ENCODE measurements around the gene CARD9.

The CARD9 gene

DNA sequence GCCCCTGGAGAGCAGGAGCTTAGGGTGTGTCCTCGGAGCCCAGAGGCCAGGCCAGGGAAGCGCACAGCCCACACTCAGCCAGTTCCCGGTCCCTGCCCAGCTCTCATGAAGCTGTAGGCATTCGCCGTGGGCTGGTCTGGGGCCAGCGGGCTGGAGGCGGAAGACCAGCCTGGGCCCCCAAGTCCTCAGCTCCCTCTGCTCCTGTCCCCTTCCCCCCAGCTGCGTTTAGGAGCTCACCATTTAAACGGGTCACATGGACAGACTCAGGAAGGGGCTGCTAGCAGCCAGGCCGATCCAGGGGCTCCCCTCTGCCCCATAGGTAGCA is 27.4 kb downstream of the CARD9 start:
- DNase-seq, result no peak

DNA sequence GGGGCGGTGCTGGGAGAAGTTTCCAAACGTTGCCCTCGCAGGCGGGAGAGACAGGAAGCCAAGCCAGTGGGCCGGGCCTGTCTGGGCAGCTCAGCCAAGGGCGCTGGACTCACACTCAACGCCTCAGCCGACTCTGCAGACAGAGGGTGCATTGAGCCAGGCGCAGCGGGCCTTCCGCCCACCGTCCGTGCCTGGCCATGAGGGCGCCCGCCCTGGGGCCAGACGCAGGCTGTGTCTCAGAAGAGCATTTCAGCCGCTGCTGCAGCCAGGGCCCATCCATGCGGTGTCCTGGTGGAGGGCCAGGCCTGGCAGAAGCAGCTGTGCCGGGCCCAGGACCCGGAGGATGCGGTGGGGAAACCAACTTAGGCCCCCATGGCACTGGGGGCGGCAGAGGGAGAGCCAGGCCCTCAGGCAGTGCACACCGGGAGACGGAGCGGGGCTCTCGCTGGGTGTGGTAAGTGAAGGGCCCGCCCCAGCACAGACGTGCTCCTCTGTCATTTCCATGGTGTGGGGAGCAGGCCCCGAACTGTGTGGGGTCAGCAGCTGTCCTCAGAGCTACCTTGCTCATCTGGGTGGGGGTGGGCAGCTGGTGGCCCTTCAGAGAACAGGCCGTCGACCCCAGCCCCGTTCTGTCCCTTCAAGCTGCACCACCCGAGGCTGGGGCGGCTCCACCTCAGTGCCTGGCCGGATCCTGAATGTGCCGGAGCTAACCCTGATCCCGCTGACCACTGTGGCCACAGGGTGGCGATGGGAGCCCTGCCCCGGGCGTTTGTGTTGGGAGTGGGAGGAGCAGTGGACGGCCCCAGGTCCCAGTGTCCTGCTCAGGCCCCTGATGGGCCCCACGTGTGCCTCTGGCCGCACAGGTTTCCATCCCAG is 27.9 kb downstream of the CARD9 start:
- DNase-seq, result no peak

DNA sequence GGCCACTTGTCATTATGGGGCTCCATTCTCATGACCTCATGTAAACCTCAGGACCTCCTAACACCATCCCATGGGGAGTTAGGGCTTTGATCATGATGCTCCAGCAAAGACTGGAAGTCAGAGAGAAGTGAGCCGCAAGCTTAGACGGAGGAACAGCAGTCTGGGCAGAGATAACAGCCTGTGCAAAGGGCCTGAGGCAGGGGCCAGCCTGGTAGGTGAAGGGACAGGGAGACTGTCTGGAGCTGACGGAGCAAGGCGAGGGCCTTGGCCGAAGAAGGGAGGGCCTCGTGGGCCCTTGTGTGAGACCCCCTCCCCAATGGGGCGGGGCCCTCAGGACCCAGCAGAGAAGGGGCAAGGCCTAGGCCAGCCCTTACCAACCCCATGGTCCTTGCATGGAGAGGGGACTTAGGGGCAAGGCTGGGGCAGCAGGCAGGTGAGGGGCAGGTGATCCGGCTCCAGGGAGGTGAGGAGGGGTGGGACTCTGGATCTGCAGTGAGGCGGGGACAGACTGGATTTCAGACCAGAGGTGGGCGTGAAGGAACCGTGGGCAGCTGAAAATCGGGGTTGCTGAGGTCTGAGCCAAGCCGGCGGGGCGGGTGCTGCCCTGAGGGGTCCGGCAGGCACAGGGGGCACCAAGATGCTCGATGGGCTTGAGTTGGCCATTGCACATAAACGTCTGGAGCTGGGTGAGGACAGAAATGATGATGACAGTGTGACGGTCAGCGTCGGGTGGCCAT is 28.8 kb downstream of the CARD9 start:
- no peak for DNase-seq

DNA sequence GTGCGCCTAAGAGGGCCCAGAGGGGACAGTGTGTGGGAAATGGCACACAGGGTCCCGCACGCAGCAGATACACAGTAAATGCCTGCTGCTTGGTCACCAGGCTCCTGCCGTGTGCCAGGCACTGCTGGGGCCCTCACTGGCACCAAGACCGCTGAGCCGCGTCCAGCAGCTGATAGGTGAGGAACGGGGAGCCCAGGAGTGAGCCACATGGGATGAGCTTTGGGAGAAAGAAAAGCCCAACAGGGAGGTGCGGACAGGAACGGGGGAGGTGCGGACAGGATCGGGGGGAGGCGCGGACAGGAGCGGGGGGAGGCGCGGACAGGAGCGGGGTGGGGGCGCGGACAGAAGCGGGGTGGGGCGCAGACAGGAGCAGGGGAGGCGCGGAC is 29.6 kb downstream of the CARD9 start:
- no peak for DNase-seq

DNA sequence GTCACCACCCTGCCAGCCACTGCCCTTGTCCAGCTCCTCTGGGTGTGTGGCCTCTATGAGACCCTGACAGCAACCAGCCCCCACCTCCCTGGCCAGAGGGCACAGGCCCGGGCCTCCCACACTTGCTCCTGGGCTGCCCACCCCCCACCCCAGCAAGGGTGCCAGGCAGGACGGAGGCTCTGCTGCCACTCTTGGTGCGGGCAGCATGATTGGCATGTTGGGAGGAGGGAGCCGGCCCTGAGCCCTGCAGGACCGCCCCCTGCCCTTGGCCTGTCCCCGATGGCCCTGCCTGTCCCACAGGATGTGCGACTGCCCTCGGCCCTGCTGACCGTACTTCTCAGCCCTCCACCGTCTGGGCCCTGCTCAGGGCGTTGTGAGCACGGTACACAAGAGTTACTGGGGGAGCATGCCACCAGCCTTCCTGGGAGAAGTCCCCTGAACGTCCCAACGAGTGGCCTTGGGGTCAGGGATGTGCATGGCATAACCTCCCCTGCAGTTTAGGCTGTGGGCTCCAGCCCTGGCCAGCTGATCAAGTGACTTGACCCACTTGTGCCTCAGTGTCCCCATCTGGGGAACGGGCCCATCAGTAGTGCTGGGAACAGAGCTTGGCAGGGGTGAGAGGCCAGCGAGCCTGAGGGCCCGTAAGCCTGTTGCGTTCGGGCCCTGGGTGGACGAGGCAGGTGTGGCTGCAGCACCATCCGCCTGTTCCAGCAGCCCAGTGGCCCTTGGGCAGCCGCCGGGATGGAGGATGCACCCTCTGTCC is 30.2 kb downstream of the CARD9 start:
- no peak for DNase-seq

DNA sequence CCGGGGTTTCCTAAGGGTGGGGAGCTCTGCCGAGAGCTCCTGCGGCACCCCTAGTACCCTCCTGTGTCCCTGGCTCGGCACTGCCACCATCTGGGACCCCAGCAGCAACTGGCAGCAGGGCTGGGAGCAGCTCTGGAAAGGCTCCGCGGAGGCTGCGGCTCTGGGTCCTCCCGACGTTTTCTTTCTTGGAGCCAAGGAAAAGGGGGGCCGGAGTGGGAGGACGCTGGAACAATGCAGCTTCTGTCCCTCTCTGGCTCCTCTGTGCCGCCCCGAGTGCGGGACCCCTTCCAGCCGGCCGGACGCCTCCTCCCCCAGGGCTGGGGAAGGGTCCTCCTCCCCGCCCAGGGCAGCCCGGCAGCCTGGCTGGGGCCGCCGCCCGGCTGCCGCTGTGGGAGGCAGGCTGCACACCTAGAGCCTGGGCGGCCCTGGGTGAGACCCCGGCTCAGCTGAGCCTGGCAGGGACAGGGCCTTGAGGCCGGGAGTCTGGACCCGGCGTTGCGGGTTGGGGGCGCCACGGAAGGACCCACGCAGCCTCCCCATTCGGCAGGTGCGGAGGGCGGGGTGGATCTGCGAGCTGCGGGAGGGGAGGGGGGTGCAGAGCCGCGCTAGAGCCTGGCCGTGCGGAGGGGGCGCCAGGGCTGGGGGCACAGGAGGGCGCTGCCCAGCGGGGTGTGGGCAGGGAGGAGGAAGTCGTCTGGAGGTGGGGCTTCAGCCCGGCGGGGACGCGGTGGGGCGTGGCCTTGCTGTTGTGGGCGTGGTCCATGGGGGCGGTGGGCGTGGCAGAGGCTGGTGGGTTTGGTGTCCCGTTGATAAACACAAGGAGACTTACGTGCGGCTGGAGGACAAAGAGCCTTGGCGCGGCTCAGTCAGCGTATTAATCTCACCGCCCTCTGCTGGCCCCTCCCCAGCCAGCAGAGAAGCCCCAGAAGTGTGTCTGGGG is 31.0 kb downstream of the CARD9 start:
- peak; percentile 77 for DNase-seq

DNA sequence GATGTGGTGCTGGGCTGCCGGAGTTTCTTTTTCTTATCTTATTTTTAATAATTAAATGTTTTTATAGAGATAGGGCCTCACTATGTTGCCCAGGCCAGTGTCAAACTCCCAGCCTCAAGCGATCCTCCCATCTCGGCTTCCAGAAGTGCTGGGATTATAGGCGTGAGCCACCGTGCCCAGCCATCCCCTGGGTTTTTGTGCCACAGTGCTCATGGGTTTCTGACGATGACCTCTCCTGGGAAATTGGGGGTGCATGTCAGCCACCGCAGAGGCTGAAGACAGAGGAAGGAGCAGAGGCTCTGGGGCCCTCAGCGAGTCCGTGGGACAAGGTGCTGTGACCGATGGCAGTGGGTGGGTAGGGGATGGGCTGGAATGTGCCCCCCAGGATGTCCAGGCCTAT is 31.7 kb downstream of the CARD9 start:
- no peak for DNase-seq

DNA sequence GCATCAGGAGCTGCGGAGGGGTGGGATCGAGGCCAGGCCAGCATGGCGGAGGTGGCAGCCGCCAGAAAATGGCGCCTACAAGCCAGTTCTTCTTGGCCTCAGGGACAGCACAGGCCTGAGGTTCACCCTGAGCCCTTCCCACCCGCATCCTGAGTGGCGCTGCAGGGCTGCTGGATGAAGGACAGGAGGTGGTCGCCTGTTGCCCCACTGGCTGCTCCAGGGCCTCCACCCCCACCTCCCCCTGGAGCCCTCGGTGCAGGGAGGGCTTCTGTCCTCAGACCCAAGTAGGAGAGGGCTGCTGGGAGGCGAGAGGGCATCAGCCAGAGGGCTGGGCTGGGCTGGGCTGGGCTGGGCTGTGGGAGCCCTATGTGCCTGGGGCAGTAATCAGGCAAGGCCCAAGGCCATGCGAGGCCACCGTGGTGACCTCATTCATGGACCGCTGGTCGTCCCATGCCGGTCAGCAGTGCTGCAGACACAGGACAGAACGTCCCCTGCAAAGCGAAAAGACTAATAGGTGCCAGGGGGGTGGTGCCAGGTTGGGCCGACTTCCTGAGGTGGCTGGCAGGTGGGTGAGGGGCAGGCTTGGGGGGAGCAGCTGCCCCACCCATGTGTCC is 32.3 kb downstream of the CARD9 start:
- no peak for DNase-seq

DNA sequence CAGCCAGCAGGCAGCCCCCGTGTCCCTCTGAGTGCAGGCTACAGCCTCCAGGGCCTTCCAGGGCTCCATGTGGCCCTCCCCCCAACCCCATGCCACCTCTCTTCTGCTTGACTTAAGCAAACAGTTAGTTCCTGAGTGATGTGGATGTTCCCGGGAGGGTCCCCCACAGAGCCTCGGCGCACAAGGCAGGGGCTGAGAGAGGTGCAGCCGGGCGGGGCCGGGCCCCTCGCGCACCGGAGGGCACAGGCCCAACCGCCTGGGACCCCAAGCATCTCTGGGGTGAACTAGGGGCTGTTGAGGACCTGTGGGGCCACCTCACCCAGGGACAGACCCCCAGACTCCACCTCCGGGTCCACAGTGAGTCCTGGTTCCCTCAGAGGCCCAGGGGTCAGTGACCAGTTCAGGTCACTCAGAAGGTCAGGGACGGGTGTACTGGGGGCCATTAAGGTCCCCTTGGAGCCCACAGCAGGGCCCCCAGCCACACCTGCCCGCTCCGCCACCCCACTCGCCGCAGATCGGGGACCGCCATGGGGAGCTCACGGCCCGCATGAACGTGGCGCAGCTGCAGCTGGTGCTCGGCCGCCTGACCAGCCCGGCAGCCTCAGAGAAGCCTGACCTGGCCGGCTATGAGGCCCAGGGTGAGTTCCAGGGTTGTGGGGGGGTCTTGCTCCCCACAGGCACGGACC is 33.0 kb downstream of the CARD9 start:
- no peak for DNase-seq

DNA sequence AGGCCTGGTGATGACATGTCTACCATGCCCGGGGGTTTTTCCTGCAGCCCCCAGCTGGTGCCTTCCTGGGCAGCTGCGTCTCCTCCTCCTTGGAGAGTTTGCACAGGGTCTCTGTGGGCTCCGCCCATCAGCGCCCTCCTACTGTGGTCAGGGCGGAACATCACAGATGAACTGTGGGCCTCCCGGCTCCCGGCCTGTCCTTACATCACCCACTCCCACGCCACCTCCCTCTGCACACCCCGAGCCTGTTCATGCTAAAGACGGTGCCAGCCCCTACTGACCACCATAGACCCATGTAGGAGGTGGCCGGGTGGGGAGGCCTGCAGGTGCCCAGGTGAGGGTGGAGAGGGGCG is 33.5 kb downstream of the CARD9 start:
- DNase-seq, result no peak

DNA sequence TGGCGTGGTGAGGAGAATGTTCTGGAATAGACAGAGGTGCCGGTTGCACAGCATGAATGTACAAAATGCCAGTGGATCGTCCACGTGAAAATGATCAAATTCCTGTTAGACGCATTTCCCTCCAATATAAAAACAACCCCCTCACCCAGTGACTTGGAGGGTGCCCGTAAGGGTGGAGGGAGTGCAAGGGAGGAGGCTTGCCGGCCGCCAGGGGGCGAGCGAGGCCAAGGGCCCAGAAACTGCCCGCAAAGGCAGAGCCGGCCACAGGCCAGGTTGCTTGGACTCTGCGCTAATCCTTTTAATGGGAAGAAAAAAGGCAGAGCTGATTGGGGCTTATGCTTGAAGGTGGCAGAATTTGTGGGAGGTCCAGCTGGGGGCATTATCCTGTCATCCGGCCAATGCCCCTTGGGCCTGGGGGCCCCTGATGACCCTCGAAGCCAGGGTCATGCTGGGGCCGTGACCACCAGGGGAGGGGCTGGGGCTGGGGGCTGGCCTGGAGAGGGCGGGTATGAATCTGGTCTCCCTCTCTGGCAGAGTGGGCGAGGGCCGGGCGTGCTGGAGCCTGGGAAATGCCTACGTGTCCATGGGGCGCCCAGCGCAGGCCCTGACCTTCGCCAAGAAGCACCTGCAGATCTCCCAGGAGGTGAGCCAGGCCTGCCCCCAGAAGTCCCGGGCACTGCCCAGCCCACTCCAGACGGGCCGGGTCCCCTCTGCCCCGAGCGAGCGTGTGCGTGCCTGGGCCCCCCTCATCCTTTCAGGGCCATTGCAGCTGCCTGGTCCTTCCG is 34.1 kb downstream of the CARD9 start:
- DNase-seq, result peak; percentile 44

DNA sequence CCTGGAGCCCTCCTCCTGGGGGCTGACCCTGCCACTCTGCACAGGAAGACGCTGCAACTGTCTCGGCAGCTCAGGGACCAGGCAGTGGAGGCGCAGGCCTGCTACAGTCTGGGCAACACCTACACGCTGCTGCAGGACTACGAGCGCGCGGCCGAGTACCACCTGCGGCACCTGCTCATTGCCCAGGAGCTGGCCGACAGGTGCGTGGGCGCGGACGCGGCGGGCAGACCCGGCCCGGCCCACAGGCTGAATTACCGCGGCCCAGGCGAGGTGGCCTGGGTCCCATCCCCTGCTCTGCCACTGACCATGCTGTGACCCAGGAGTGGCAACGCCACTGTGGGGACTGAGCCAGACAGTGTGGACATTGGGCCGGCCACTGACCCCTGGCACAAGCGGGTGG is 35.0 kb downstream of the CARD9 start:
- DNase-seq, result no peak

DNA sequence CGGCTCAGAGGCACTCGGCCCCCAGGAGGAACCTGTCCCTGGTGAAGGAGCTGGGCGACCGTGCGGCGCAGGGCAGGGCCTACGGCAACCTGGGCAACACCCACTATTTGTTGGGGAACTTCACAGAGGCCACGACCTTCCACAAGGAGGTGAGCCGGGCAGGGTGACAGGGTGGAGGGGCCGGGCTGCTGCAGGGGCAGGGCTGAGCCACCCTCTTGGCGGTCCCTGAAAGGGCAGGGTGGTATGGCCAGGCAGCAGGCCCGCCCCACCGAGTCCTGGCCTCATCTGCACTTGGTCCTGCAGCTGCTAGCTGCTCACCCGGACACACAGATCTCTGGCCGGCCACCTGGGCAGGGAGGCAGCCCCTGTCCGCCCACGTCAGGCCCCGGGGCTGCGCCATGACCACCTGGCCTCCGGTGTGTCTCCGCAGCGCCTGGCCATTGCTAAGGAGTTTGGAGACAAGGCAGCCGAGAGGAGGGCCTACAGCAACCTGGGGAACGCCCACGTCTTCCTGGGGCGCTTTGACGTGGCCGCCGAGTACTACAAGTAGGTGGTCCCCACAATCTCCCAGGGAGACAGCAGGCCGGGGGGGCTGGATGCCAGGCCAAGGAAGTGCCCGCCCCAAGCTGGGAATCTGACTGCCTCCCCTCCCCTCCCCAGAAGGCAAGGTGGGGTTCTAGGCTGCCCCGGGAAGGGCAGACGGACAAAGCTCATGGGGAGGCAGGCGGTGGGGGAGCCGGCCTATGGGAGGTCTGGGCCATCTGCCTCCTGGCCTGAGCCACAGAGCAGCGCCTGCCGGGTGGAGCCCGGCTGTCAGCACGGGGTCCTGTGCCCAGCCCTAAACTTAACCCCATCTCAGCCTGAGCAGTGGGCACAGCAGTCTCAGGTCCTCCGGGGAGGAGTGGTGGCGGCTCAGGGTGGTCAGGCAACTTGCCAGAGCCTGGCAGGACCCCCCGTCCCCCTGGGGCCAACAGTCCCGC is 35.8 kb downstream of the CARD9 start:
- no peak for DNase-seq

DNA sequence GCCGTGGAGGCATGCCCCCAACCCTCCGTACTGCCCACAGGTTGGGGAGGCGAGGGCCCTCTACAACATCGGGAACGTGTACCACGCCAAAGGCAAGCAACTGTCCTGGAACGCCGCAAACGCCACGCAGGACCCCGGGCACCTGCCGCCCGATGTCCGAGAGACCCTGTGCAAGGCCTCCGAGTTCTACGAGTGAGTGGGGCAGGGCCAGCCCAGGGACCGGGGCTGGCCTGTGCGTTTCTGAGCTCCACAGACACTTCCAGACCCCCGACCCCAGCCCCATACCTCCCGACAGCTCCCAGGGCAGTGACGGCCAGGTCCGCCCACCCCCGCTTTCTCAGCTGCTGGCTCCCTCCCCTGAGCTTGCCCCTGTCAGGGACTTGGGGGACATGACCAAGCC is 36.6 kb downstream of the CARD9 start:
- no peak for DNase-seq

DNA sequence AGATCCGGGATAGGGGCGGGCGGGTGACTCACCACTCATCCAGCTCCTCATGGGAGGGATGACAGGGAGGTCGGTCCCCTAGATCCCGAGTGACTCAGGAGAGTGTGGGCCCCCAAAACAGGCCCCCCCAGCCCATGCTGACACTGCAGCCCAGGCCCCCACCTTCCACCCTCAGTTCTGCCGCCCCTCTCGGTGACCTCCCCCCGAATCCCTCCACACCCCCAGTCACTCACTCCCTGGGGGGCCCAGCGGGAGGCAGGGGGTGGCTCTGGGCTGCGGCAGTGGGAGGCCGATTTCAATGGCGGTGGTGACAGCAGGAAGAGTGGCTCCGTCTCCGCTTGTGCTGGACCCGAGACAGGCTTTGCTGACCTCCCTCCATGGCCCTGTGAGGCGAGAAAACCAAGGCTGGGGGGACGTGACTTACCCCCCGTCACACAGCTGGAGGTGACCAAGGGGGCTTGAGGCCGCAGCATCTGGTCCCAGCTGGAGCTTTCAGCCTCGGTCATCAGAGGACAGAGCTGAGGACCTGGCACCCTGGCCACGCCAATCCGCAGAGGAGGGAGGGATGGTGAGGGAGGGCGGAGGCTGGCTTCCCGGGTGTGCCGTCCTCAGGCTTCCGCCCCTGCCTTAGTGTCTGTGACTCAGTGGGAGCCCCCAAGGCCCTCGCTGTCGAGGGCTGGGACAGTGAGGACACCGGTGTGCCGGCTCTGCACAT is 37.2 kb downstream of the CARD9 start:
- DNase-seq, result no peak

DNA sequence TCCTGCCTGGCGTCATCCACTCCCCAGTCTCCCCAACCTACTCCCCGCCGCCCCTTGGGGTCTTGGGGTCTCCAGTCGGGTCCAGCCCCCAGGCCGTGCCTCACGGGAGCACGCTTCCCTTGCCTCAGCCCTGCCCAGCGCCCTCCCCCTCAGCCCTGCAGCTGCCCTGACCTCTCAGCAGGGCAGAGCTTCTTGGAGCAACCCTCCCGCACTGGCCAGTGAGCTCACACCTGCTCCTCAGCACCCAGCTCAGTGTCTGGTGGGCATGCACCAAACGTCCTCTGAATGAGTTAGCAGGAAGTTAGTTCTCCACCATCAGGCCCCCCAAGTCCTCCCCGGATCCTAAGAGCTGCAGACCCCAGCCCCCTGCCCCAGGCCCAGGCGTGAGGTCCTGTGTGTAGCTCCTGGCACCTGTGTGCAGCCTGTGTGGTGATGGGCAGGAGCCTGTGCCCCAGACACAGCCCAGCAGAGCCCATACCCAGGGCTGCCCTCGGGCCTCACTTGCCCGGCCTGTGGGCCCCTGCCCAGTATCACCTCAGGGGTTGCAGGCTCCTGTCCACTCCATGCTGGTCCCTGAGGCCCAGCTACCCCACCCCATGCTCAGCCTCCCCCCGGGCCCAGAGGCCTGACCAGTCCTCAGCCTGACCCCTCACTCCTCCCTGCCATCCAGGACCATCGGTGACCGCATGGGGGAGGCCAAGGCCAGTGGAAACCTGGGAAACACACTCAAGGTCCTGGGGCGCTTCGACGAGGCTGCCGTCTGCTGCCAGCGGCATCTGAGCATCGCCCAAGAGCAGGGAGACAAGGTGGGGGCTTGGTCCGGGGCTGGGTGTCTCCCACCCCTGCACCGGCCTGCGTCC is 37.9 kb downstream of the CARD9 start:
- no peak for DNase-seq

DNA sequence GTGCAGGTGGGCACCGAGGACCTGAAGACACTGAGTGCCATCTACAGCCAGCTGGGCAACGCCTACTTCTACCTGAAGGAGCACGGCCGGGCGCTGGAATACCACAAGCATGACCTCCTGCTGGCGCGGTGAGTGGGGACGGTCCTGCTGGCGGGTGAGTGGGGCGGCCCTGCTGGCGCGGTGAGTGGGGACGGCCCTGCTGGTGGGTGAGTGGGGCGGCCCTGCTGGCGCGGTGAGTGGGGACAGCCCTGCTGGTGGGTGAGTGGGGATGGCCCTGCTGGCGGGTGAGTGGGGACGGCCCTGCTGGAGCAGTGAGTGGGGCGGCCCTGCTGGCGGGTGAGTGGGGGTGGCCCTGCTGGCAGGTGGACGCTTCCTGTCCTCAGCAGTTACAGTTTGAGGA is 38.9 kb downstream of the CARD9 start:
- DNase-seq, result no peak

DNA sequence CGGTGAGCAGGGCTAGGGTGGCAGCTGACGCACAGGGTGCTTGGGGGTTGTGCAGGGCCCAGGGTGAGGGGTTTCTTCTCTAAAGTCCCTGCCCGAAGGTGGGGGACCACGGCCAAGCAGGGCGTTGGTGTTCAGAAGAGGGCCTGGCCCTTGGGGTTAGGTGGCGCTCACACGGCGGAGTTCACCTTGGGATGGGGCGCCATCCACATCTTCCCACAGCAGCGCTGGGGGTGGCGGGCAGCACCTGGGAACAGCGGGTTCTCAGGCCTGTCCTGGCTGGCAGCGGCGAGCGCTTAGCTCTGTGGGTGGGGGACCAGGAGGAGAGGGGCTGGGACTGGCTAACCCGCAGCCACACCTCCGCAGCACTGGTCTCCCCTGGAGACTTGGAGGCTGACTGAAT is 40.0 kb downstream of the CARD9 start:
- DNase-seq, result no peak

Measured in activated CD4-positive, alpha-beta T cell treated with anti-CD3 and anti-CD28 coated beads, Interleukin-2, Interleukin-6, amounts not matched to agents 100 ng/mL and 50 ng/mL, durations not matched to agents 16 hours and 8 hours (primary cell).